ENCODE data around the gene MRPL38.

GRCh38 chr17:75908201-75908600 lies 3.5 kb upstream of the MRPL38 start:
- TF ChIP-seq ATF3 (IDR thresholded peaks at IDR 0.05) (no peak), POLR2AphosphoS5 (IDR thresholded peaks at IDR 0.05; ENCODE audit: low read depth, low read length) (no peak), POLR2A (IDR thresholded peaks at IDR 0.05; ENCODE audit: borderline replicate concordance, extremely low read depth, insufficient read depth, insufficient read length) (no peak), SIN3A (IDR thresholded peaks at IDR 0.05; ENCODE audit: low read depth) (no peak), TCF7L2 (IDR thresholded peaks at IDR 0.05; ENCODE audit: borderline replicate concordance, extremely low read depth, insufficient read depth, insufficient read length) (no peak), CTCF (IDR thresholded peaks at IDR 0.05 in 2 of 3, conservative IDR thresholded peaks at IDR 0.05 in 1 of 3; ENCODE audit: borderline replicate concordance in 1 of 3, insufficient read depth in 1 of 3, low read depth in 2 of 3, low read length in 2 of 3) (no peak), EZH2 (IDR thresholded peaks at IDR 0.05) (no peak), YY1 (IDR thresholded peaks at IDR 0.05; ENCODE audit: extremely low read depth, insufficient replicate concordance, low read depth, low read length) (no peak), RAD21 (IDR thresholded peaks at IDR 0.05; ENCODE audit: low read depth) (no peak), EGR1 (IDR thresholded peaks at IDR 0.05; ENCODE audit: low read depth) (no peak), SP1 (IDR thresholded peaks at IDR 0.05; ENCODE audit: low read depth) (no peak), ZNF274 (IDR thresholded peaks at IDR 0.05; ENCODE audit: low read depth, low read length) (no peak), CEBPB (IDR thresholded peaks at IDR 0.05; ENCODE audit: low read depth) (no peak)
- TF ChIP-seq, protein P1, sequence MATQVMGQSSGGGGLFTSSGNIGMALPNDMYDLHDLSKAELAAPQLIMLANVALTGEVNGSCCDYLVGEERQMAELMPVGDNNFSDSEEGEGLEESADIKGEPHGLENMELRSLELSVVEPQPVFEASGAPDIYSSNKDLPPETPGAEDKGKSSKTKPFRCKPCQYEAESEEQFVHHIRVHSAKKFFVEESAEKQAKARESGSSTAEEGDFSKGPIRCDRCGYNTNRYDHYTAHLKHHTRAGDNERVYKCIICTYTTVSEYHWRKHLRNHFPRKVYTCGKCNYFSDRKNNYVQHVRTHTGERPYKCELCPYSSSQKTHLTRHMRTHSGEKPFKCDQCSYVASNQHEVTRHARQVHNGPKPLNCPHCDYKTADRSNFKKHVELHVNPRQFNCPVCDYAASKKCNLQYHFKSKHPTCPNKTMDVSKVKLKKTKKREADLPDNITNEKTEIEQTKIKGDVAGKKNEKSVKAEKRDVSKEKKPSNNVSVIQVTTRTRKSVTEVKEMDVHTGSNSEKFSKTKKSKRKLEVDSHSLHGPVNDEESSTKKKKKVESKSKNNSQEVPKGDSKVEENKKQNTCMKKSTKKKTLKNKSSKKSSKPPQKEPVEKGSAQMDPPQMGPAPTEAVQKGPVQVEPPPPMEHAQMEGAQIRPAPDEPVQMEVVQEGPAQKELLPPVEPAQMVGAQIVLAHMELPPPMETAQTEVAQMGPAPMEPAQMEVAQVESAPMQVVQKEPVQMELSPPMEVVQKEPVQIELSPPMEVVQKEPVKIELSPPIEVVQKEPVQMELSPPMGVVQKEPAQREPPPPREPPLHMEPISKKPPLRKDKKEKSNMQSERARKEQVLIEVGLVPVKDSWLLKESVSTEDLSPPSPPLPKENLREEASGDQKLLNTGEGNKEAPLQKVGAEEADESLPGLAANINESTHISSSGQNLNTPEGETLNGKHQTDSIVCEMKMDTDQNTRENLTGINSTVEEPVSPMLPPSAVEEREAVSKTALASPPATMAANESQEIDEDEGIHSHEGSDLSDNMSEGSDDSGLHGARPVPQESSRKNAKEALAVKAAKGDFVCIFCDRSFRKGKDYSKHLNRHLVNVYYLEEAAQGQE (IDR thresholded peaks at IDR 0.05; ENCODE audit: low read depth) = no peak
